ENCODE results near the gene UQCC3. TPM values are rescaled to one million over a fixed set of nuclear protein-coding genes. Genes with fewer than 3 reads are reported as not detected.
"Not testable (repeated sequence)": the region's sequence is repeated elsewhere in the genome, so short reads cannot be mapped to it uniquely, and the experiment has no call there.

Gene UQCC3
- total RNA-seq (2014; rRNA removed; shearing (Covaris generic)), result 7.7 and 17.7 TPM in 2 replicates

- DNase-seq (ENCODE audit: low read depth), result peak; percentile 86
Observed at GRCh38 chr11:62671608-62672389, at the start of gene UQCC3, which contains the start of gene LBHD1. TSS of gene UQCC3 (plus strand) at chr11:62671673. CDS start at chr11:62671746, 73 bp downstream. TSS of gene LBHD1 (minus strand) at chr11:62672267. CDS start at chr11:62670031, 2,236 bp downstream.

GRCh38 chr11:62622476-62623089 lies 48.9 kb upstream of the UQCC3 start:
- no peak for DNase-seq (ENCODE audit: low read depth)

GRCh38 chr11:62627713-62628112 lies 43.8 kb upstream of the UQCC3 start:
- no peak for DNase-seq (ENCODE audit: low read depth)

GRCh38 chr11:62632492-62632891 lies 39.0 kb upstream of the UQCC3 start:
- no peak for DNase-seq (ENCODE audit: low read depth)

GRCh38 chr11:62644220-62644619 lies 27.3 kb upstream of the UQCC3 start:
- no peak for DNase-seq (ENCODE audit: low read depth)

GRCh38 chr11:62645671-62645945 lies 25.9 kb upstream of the UQCC3 start:
- DNase-seq (ENCODE audit: low read depth), result no peak

GRCh38 chr11:62645946-62646824 lies 25.3 kb upstream of the UQCC3 start, which contains the start of gene GANAB:
TSS of gene GANAB (minus strand) at chr11:62646613. CDS start at chr11:62646599, 14 bp downstream.
- DNase-seq (ENCODE audit: low read depth), result peak; percentile 99

- DNase-seq (ENCODE audit: low read depth), result no peak
Observed at GRCh38 chr11:62646825-62647608, 24.5 kb upstream of the UQCC3 start.

- DNase-seq (ENCODE audit: low read depth), result no peak
Observed at GRCh38 chr11:62647609-62648005, 23.9 kb upstream of the UQCC3 start.

- DNase-seq (ENCODE audit: low read depth), result no peak
Observed at GRCh38 chr11:62648185-62648966, 23.1 kb upstream of the UQCC3 start.

- DNase-seq (ENCODE audit: low read depth), result no peak
Observed at GRCh38 chr11:62648967-62649364, 22.5 kb upstream of the UQCC3 start.

GRCh38 chr11:62649486-62649885 lies 22.0 kb upstream of the UQCC3 start:
- DNase-seq (ENCODE audit: low read depth), result no peak

- DNase-seq (ENCODE audit: low read depth), result not testable (repeated sequence)
Observed at GRCh38 chr11:62650283-62650682, 21.2 kb upstream of the UQCC3 start.

- no peak for DNase-seq (ENCODE audit: low read depth)
Observed at GRCh38 chr11:62652161-62653006, 19.1 kb upstream of the UQCC3 start.

GRCh38 chr11:62654297-62654696 lies 17.2 kb upstream of the UQCC3 start:
- no peak for DNase-seq (ENCODE audit: low read depth)

- no peak for DNase-seq (ENCODE audit: low read depth)
Observed at GRCh38 chr11:62656796-62657429, 14.6 kb upstream of the UQCC3 start.

- peak; percentile 67 for DNase-seq (ENCODE audit: low read depth)
Observed at GRCh38 chr11:62664405-62665074, 6.9 kb upstream of the UQCC3 start.

- DNase-seq (ENCODE audit: low read depth), result peak; percentile 91
Observed at GRCh38 chr11:62665075-62665598, 6.3 kb upstream of the UQCC3 start, which contains the start of the genes C11orf98 and CSKMT. TSS of gene C11orf98 (minus strand) at chr11:62665210. CDS start at chr11:62665169, 41 bp downstream. TSS of gene CSKMT (plus strand) at chr11:62665312. CDS start at chr11:62665880, 568 bp downstream.
